SK-N-SH treated with all-trans-retinoic acid at 6 μM for 48 hours (cell line): Measurements from ENCODE around the gene LCN2.

ENCODE experiments used
- CSDC2 ChIP-seq: fragments of 250-450 bp; sonication (Bioruptor Pico); IDR thresholded peaks from 2 replicates; pipeline ENCODE4 v1.5.0; 2020; ENCODE audit warnings: mild to moderate bottlenecking, moderate library complexity
- ZC3H10 ChIP-seq: fragments of 250-450 bp; sonication (Bioruptor Pico); IDR thresholded peaks from 2 replicates; pipeline ENCODE4 v1.5.1; 2021; ENCODE audit warnings: mild to moderate bottlenecking, moderate library complexity
- ZFP30 ChIP-seq: fragments of 450-650 bp; formaldehyde crosslinking; IDR thresholded peaks from 2 replicates; pipeline ENCODE4 v1.5.0; 2022; ENCODE audit warnings: mild to moderate bottlenecking, moderate library complexity
- ZNF70 ChIP-seq: fragments of 450-650 bp; formaldehyde crosslinking; IDR thresholded peaks from 2 replicates; pipeline ENCODE4 v1.5.0; 2020; ENCODE audit warnings: mild to moderate bottlenecking, moderate library complexity
- TF ChIP-seq, protein P1 (sequence below): fragments of 250-450 bp; sonication (Bioruptor Pico); IDR thresholded peaks from 2 replicates; pipeline ENCODE4 v1.5.1; 2020; ENCODE audit warnings: low read depth, mild to moderate bottlenecking, moderate library complexity

DNA sequence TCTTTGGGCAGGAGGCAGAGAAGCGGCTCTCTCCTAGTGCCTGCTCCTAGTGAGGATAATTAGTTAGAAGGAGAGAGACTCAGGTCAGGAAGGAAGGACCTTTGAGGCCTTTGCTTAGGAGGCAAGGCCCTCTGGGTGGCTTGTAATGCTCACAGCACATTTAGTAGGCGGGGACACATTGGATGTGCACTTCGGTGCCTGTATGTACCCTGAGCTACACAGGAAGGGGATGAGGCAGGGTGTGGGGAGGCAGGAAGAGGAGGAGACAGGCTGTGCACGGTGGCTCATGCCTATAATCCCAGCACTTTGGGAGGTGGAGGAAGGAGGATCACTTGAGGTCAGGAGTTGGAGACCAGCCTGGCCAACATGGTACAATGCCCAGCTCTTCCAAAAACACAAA lies 7.2 kb upstream of the LCN2 start:
- TF ChIP-seq ZFP30 (CRISPR knock-in tag) (no peak), ZC3H10 (no peak), ZNF70 (CRISPR knock-in tag) (no peak), CSDC2 (CRISPR knock-in tag) (no peak)
- TF ChIP-seq, protein P1, sequence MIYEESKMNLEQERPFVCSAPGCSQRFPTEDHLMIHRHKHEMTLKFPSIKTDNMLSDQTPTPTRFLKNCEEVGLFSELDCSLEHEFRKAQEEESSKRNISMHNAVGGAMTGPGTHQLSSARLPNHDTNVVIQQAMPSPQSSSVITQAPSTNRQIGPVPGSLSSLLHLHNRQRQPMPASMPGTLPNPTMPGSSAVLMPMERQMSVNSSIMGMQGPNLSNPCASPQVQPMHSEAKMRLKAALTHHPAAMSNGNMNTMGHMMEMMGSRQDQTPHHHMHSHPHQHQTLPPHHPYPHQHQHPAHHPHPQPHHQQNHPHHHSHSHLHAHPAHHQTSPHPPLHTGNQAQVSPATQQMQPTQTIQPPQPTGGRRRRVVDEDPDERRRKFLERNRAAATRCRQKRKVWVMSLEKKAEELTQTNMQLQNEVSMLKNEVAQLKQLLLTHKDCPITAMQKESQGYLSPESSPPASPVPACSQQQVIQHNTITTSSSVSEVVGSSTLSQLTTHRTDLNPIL (CRISPR knock-in tag): no peak
